ENCODE data around the gene CPLX1. TPM values are rescaled to one million over a fixed set of nuclear protein-coding genes. Genes with fewer than 3 reads are reported as not detected.

The CPLX1 gene
- total RNA-seq, 1 donor from 2014 or later = 0.46 TPM

GRCh38 chr4:871484-871883, 45.6 kb upstream of the CPLX1 start:
- peaks cover 48% of the 10 kb centered on the region for H3K36me3 Mint-ChIP-seq (ENCODE audit: low read depth, unreplicated experiment)
- H3K27ac Mint-ChIP-seq (ENCODE audit: unreplicated experiment) = peak overlapping the region; percentile 48
- no peaks in the 10 kb centered on the region for H3K9me3 Mint-ChIP-seq (ENCODE audit: unreplicated experiment)

GRCh38 chr4:870951-871350, 45.0 kb upstream of the CPLX1 start:
- peaks cover 53% of the 10 kb centered on the region for H3K36me3 Mint-ChIP-seq (ENCODE audit: low read depth, unreplicated experiment)
- no peaks in the 10 kb centered on the region for H3K9me3 Mint-ChIP-seq (ENCODE audit: unreplicated experiment)
- H3K27ac Mint-ChIP-seq (ENCODE audit: unreplicated experiment) = no peak overlapping the region
- H3K27me3 Mint-ChIP-seq (ENCODE audit: unreplicated experiment) = peaks cover 18% of the 10 kb centered on the region
- no peak for DNase-seq (ENCODE audit: low spot score)
- no peak overlapping the region for H3K4me3 Mint-ChIP-seq (ENCODE audit: unreplicated experiment)
- TF ChIP-seq CTCF (IDR thresholded peaks at IDR 0.05; ENCODE audit: unreplicated experiment) = no peak
- peaks cover 7% of the 10 kb centered on the region for H3K4me1 Mint-ChIP-seq (ENCODE audit: unreplicated experiment)

More at GRCh38 chr4:871484-871883, 45.6 kb upstream of the CPLX1 start:
- TF ChIP-seq CTCF (IDR thresholded peaks at IDR 0.05; ENCODE audit: unreplicated experiment) = no peak
- peaks cover 16% of the 10 kb centered on the region for H3K27me3 Mint-ChIP-seq (ENCODE audit: unreplicated experiment)
- no peak overlapping the region for H3K4me3 Mint-ChIP-seq (ENCODE audit: unreplicated experiment)
- no peak for DNase-seq (ENCODE audit: low spot score)
- H3K4me1 Mint-ChIP-seq (ENCODE audit: unreplicated experiment) = peaks cover 7% of the 10 kb centered on the region

GRCh38 chr4:869776-870175, 43.8 kb upstream of the CPLX1 start:
- Mint-ChIP-seq H3K4me1 (ENCODE audit: unreplicated experiment) (peaks cover 7% of the 10 kb centered on the region), H3K27me3 (ENCODE audit: unreplicated experiment) (peaks cover 18% of the 10 kb centered on the region), H3K4me3 (ENCODE audit: unreplicated experiment) (peak overlapping the region; percentile 78), H3K9me3 (ENCODE audit: unreplicated experiment) (no peaks in the 10 kb centered on the region), H3K27ac (ENCODE audit: unreplicated experiment) (no peak overlapping the region), H3K36me3 (ENCODE audit: low read depth, unreplicated experiment) (peaks cover 49% of the 10 kb centered on the region)
- no peak for DNase-seq (ENCODE audit: low spot score)
- TF ChIP-seq CTCF (IDR thresholded peaks at IDR 0.05; ENCODE audit: unreplicated experiment) = no peak

- no peak overlapping the region for H3K27ac Mint-ChIP-seq (ENCODE audit: unreplicated experiment)
- peaks cover 5% of the 10 kb centered on the region for H3K4me1 Mint-ChIP-seq (ENCODE audit: unreplicated experiment)
- DNase-seq (ENCODE audit: low spot score) = no peak
- peaks cover 18% of the 10 kb centered on the region for H3K27me3 Mint-ChIP-seq (ENCODE audit: unreplicated experiment)
- no peak overlapping the region for H3K4me3 Mint-ChIP-seq (ENCODE audit: unreplicated experiment)
- peaks cover 41% of the 10 kb centered on the region for H3K36me3 Mint-ChIP-seq (ENCODE audit: low read depth, unreplicated experiment)
- no peaks in the 10 kb centered on the region for H3K9me3 Mint-ChIP-seq (ENCODE audit: unreplicated experiment)
- TF ChIP-seq CTCF (IDR thresholded peaks at IDR 0.05; ENCODE audit: unreplicated experiment) = no peak
Measured at GRCh38 chr4:868421-868820, 42.5 kb upstream of the CPLX1 start.

- H3K9me3 Mint-ChIP-seq (ENCODE audit: unreplicated experiment) = no peaks in the 10 kb centered on the region
- no peak overlapping the region for H3K4me3 Mint-ChIP-seq (ENCODE audit: unreplicated experiment)
- no peak for DNase-seq (ENCODE audit: low spot score)
- TF ChIP-seq CTCF (IDR thresholded peaks at IDR 0.05; ENCODE audit: unreplicated experiment) = no peak
- peaks cover 4% of the 10 kb centered on the region for H3K4me1 Mint-ChIP-seq (ENCODE audit: unreplicated experiment)
- H3K27me3 Mint-ChIP-seq (ENCODE audit: unreplicated experiment) = peaks cover 16% of the 10 kb centered on the region
- no peak overlapping the region for H3K27ac Mint-ChIP-seq (ENCODE audit: unreplicated experiment)
- H3K36me3 Mint-ChIP-seq (ENCODE audit: low read depth, unreplicated experiment) = peaks cover 43% of the 10 kb centered on the region
Measured at GRCh38 chr4:867526-868250, 41.8 kb upstream of the CPLX1 start.

Measured in endothelial cell (in vitro differentiated cells).